Measurements from ENCODE around the gene USP20. TPM values are rescaled to one million over a fixed set of nuclear protein-coding genes. Genes with fewer than 3 reads are reported as not detected.

The USP20 gene
- polyA plus RNA-seq, 12 donors: 8.5 to 22.2 (median 11.4) TPM; not detected in 1

GRCh38 chr9:129822898-129823541 is 12.2 kb upstream of the USP20 start:
- no peak for DNase-seq

GRCh38 chr9:129823542-129823934 is 11.7 kb upstream of the USP20 start:
- no peak for DNase-seq

GRCh38 chr9:129823935-129824601 is 11.2 kb upstream of the USP20 start, which contains the start of gene TOR1A:
Gene TOR1A, minus strand, starts transcription at chr9:129824136. Its CDS starts 51 bp downstream, at chr9:129824085.
- DNase-seq: peak; percentile 93

- DNase-seq: no peak
Measured at GRCh38 chr9:129826344-129826743, 8.9 kb upstream of the USP20 start.

GRCh38 chr9:129826759-129827158 is 8.5 kb upstream of the USP20 start:
- no peak for DNase-seq

GRCh38 chr9:129828051-129828450 is 7.2 kb upstream of the USP20 start:
- no peak for DNase-seq

GRCh38 chr9:129828969-129829368 is 6.3 kb upstream of the USP20 start:
- no peak for DNase-seq

GRCh38 chr9:129832982-129833381 is 2.3 kb upstream of the USP20 start:
- no peak for DNase-seq

GRCh38 chr9:129834489-129835127 is 650 bp upstream of the USP20 start:
- no peak for DNase-seq

- no peak for DNase-seq
Measured at GRCh38 chr9:129835860-129836223, 584 bp downstream of the USP20 start.

GRCh38 chr9:129836311-129837007 is 1.2 kb downstream of the USP20 start:
- no peak for DNase-seq

GRCh38 chr9:129838707-129839259 is 3.5 kb downstream of the USP20 start:
- DNase-seq: no peak

GRCh38 chr9:129839324-129840023 is 4.2 kb downstream of the USP20 start:
- DNase-seq: no peak

GRCh38 chr9:129840034-129840433 is 4.8 kb downstream of the USP20 start:
- no peak for DNase-seq

GRCh38 chr9:129841071-129841470 is 5.8 kb downstream of the USP20 start:
- no peak for DNase-seq

GRCh38 chr9:129845373-129845772 is 10.1 kb downstream of the USP20 start:
- DNase-seq: no peak

- no peak for DNase-seq
Measured at GRCh38 chr9:129848712-129849441, 13.6 kb downstream of the USP20 start.

GRCh38 chr9:129849901-129850300 is 14.6 kb downstream of the USP20 start:
- DNase-seq: no peak

- DNase-seq: no peak
Measured at GRCh38 chr9:129850821-129851550, 15.7 kb downstream of the USP20 start.

GRCh38 chr9:129851821-129852220 is 16.6 kb downstream of the USP20 start:
- DNase-seq: no peak

Data from muscle of arm (tissue), 12 donors.